SU-DHL-6 (cell line): ENCODE data around the gene TLR8.

Experiments used
- H2AFZ ChIP-seq: fragments of 200-600 bp; sonication (generic); 2 replicates; pipeline ENCODE4 v1.6.1; 2014; ENCODE audit warnings: low read depth, mild to moderate bottlenecking, moderate library complexity, mixed read lengths, antibody characterized with exemption, low read length; ENCODE audit not compliant: severe bottlenecking
- H3F3A ChIP-seq: fragments of 200-600 bp; shearing (Covaris generic); 2 replicates; pipeline ENCODE4 v1.6.0; 2016; ENCODE audit warnings: antibody characterized with exemption, mild to moderate bottlenecking; ENCODE audit not compliant: insufficient read depth
- H3K27ac ChIP-seq: fragments of 200-600 bp; sonication (generic); 2 replicates; pipeline ENCODE4 v1.5.1; 2016; ENCODE audit warnings: low read depth, mild to moderate bottlenecking, low read length, moderate library complexity, mixed read lengths
- H3K27me3 ChIP-seq: fragments of 200-600 bp; sonication (generic), shearing (Covaris generic); 2 replicates; pipeline ENCODE4 v1.6.0; 2014; ENCODE audit warnings: mild to moderate bottlenecking, low read length
- H3K36me3 ChIP-seq: fragments of 200-600 bp; sonication (generic); 2 replicates; pipeline ENCODE4 v1.6.1; 2014; ENCODE audit warnings: mild to moderate bottlenecking, low read length, mixed read lengths
- H3K4me2 ChIP-seq: fragments of 300-600, 200-600 bp; shearing (Covaris generic), sonication (generic); 2 replicates; pipeline ENCODE4 v1.6.0; 2014; ENCODE audit warnings: low read length, low read depth, mild to moderate bottlenecking; ENCODE audit not compliant: poor library complexity, severe bottlenecking
- H3K4me3 ChIP-seq: fragments of 200-600 bp; sonication (generic); 2 replicates; pipeline ENCODE4 v1.5.1; 2014; ENCODE audit warnings: antibody characterized with exemption, low read length, mild to moderate bottlenecking, mixed read lengths; ENCODE audit not compliant: insufficient read depth, poor library complexity, severe bottlenecking
- H3K79me2 ChIP-seq: fragments of 200-600 bp; sonication (generic); 2 replicates; pipeline ENCODE4 v1.6.1; 2014; ENCODE audit warnings: mild to moderate bottlenecking, low read length, moderate library complexity; ENCODE audit not compliant: insufficient read depth
- H3K9ac ChIP-seq: fragments of 200-600 bp; sonication (generic); 2 replicates; pipeline ENCODE4 v1.7.0; 2014; ENCODE audit warnings: mild to moderate bottlenecking, low read length
- H3K9me2 ChIP-seq: fragments of 200-600 bp; sonication (generic); replicated peaks from 2 replicates; pipeline ENCODE4 v1.6.1; 2014; ENCODE audit warnings: low read length; ENCODE audit not compliant: insufficient read depth
- H3K9me3 ChIP-seq: fragments of 200-600 bp; sonication (generic); 2 replicates; pipeline ENCODE4 v1.6.1; 2014; ENCODE audit warnings: low read length, mixed read lengths; ENCODE audit not compliant: insufficient read depth
- H4K20me1 ChIP-seq: fragments of 200-600 bp; sonication (generic); 2 replicates; pipeline ENCODE4 v1.6.1; 2014; ENCODE audit warnings: low read depth, mild to moderate bottlenecking, antibody characterized with exemption, low read length, moderate library complexity, mixed read lengths
- EZH2phosphoT487 ChIP-seq: fragments of 200-600 bp; sonication (generic), shearing (Covaris generic); conservative IDR thresholded peaks from 2 replicates; pipeline ENCODE4 v1.6.1; 2018; ENCODE audit warnings: mild to moderate bottlenecking, antibody characterized with exemption, low read length, moderate library complexity, mixed read lengths
- TF ChIP-seq, protein P1 (sequence below): fragments of 200-600 bp; sonication (generic); IDR thresholded peaks from one replicate; pipeline ENCODE4 v1.5.1; 2017; ENCODE audit warnings: antibody characterized with exemption, mild to moderate bottlenecking, low read length, moderate library complexity; ENCODE audit not compliant: insufficient read depth, poor library complexity, severe bottlenecking

TLR8 gene

DNA sequence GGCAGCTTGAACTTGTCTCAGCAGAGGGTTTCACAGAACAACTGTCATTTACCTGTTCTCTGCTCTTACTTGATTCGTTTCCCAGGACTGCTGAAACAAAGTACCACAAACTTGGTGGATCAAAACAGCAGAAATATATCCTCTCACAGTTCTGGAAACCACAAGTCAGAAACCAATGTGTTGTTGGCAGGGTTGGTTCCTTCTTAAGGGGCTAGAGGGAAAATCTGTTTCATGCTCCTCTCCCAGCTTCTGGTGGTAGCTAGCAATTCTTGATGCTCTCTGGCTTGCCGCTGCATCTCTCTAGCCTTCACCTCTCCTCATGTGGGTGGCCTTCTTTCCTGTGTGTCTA is 4.7 kb downstream of the TLR8 start:
- H3K9me3 ChIP-seq = no peaks in the 10 kb centered on the region
- no peaks in the 10 kb centered on the region for H3K79me2 ChIP-seq
- H4K20me1 ChIP-seq = no peaks in the 10 kb centered on the region
- no peaks in the 10 kb centered on the region for H3K36me3 ChIP-seq
- H3K9me2 ChIP-seq = no peaks in the 10 kb centered on the region
- no peak overlapping the region for H2AFZ ChIP-seq
- H3K4me2 ChIP-seq = no peak overlapping the region
- TF ChIP-seq EZH2phosphoT487 = no peak
- TF ChIP-seq, protein P1, sequence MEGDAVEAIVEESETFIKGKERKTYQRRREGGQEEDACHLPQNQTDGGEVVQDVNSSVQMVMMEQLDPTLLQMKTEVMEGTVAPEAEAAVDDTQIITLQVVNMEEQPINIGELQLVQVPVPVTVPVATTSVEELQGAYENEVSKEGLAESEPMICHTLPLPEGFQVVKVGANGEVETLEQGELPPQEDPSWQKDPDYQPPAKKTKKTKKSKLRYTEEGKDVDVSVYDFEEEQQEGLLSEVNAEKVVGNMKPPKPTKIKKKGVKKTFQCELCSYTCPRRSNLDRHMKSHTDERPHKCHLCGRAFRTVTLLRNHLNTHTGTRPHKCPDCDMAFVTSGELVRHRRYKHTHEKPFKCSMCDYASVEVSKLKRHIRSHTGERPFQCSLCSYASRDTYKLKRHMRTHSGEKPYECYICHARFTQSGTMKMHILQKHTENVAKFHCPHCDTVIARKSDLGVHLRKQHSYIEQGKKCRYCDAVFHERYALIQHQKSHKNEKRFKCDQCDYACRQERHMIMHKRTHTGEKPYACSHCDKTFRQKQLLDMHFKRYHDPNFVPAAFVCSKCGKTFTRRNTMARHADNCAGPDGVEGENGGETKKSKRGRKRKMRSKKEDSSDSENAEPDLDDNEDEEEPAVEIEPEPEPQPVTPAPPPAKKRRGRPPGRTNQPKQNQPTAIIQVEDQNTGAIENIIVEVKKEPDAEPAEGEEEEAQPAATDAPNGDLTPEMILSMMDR = no peak
- no peak overlapping the region for H3K27ac ChIP-seq
- H3K4me3 ChIP-seq = no peak overlapping the region
- no peak overlapping the region for H3K9ac ChIP-seq
- no peaks in the 10 kb centered on the region for H3K27me3 ChIP-seq
- no peaks in the 10 kb centered on the region for H3F3A ChIP-seq

DNA sequence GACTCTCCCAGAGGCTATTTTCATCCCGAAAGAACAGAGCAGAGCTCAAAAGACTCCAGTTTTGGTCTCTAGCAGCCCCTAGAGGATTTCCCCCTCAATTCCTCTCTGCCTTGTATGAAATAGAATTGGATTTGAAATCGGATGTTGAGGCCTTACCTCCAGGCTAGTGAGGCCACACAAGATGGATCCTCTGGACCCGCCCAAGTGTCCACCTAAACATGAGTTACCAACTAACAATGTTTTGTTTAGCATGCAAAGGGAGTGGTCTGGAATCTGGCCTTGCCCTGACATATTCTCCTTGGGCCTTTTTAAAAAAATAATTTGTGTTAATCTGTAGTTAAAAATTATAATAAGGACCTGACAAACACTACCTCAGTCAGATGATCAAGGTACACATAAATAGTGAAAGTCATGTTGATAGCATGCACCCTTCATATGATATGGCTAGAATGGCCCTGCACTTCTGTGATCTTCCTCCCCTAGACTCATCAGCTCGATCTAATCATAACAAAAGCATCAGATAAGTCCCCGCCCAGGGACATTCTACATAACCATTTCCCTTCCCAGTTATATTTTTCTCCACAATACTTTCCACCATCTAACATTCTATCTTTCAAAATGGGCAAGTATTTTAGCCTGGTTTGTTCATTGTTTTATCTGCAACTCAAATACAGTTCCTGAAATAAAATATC is 6.5 kb downstream of the TLR8 start:
- Histone ChIP-seq H3K4me2 (no peak overlapping the region), H3K27ac (no peak overlapping the region), H3K4me3 (no peak overlapping the region), H4K20me1 (no peaks in the 10 kb centered on the region), H3K27me3 (no peaks in the 10 kb centered on the region), H3K9ac (no peak overlapping the region), H3K79me2 (no peaks in the 10 kb centered on the region), H3K9me2 (no peaks in the 10 kb centered on the region), H3K9me3 (no peaks in the 10 kb centered on the region), H3K36me3 (no peaks in the 10 kb centered on the region), H2AFZ (no peak overlapping the region), H3F3A (no peaks in the 10 kb centered on the region)
- TF ChIP-seq, protein P1 = no peak
- TF ChIP-seq EZH2phosphoT487 = no peak

GRCh38 chrX:12917753-12918152 is 11.3 kb downstream of the TLR8 start:
- no peak overlapping the region for H2AFZ ChIP-seq
- no peaks in the 10 kb centered on the region for H3K36me3 ChIP-seq
- H3K4me2 ChIP-seq = no peak overlapping the region
- H3K9me2 ChIP-seq = no peaks in the 10 kb centered on the region
- H3F3A ChIP-seq = no peaks in the 10 kb centered on the region
- no peak overlapping the region for H3K9ac ChIP-seq
- H4K20me1 ChIP-seq = no peaks in the 10 kb centered on the region
- H3K27me3 ChIP-seq = no peaks in the 10 kb centered on the region
- H3K27ac ChIP-seq = no peak overlapping the region
- no peak overlapping the region for H3K4me3 ChIP-seq
- TF ChIP-seq, protein P1 = no peak
- TF ChIP-seq EZH2phosphoT487 = no peak
- H3K9me3 ChIP-seq = no peaks in the 10 kb centered on the region
- H3K79me2 ChIP-seq = no peaks in the 10 kb centered on the region
